Parathyroid adenoma (tissue), 2 donors: Measurements from ENCODE around the gene JPH2.

Source experiments
- H2AFZ ChIP-seq: fragments of 300-600 bp; sonication (generic); one replicate; pipeline ENCODE4 v1.7.0; 2017; ENCODE audit warnings: antibody characterized with exemption, mild to moderate bottlenecking
- H3K27ac ChIP-seq: fragments of 300-600 bp; sonication (generic); one replicate; pipeline ENCODE4 v1.7.0; 2017
- H3K27me3 ChIP-seq: fragments of 300-600 bp; sonication (generic); one replicate; pipeline ENCODE4 v1.7.0; 2017; ENCODE audit warnings: low read length; ENCODE audit not compliant: control insufficient read depth, insufficient read depth
- H3K36me3 ChIP-seq: fragments of 300-600 bp; sonication (generic); one replicate; pipeline ENCODE4 v1.7.0; 2017; ENCODE audit warnings: low read length; ENCODE audit not compliant: control insufficient read depth, insufficient read depth
- H3K4me1 ChIP-seq: fragments of 300-600 bp; sonication (generic); one replicate; pipeline ENCODE4 v1.7.0; 2017; ENCODE audit warnings: control low read depth
- H3K4me2 ChIP-seq: fragments of 300-600 bp; sonication (generic); one replicate; pipeline ENCODE4 v1.7.0; 2017; ENCODE audit warnings: low read length
- H3K4me3 ChIP-seq: fragments of 300-600 bp; sonication (generic); one replicate; pipeline ENCODE4 v1.7.0; 2017; ENCODE audit warnings: low read depth, low read length
- H3K79me2 ChIP-seq: fragments of 300-600 bp; sonication (generic); one replicate; pipeline ENCODE4 v1.7.0; 2017; ENCODE audit warnings: control low read depth
- H3K9ac ChIP-seq: fragments of 300-600 bp; sonication (generic); one replicate; pipeline ENCODE4 v1.7.0; 2017; ENCODE audit warnings: mild to moderate bottlenecking
- H3K9me3 ChIP-seq: fragments of 300-600 bp; sonication (generic); one replicate; pipeline ENCODE4 v1.7.0; 2017; ENCODE audit warnings: low read length; ENCODE audit not compliant: control insufficient read depth
- CTCF ChIP-seq: fragments of 300-600 bp; sonication (generic); IDR thresholded peaks from one replicate; pipeline ENCODE4 v1.7.0; 2017; ENCODE audit warnings: antibody characterized with exemption, mild to moderate bottlenecking
- donor health status: primary hyperparathyroidism.

JPH2 gene

GRCh38 chr20:44208165-44208564 is 21.2 kb upstream of the JPH2 start:
- no peak for TF ChIP-seq CTCF
- H3K4me1 ChIP-seq, result no peaks in the 10 kb centered on the region
- no peaks in the 10 kb centered on the region for H3K36me3 ChIP-seq
- H3K4me2 ChIP-seq, result no peak overlapping the region
- no peak overlapping the region for H2AFZ ChIP-seq
- no peak overlapping the region for H3K9ac ChIP-seq
- H3K79me2 ChIP-seq, result peaks cover 28% of the 10 kb centered on the region
- H3K4me3 ChIP-seq, result no peak overlapping the region
- no peaks in the 10 kb centered on the region for H3K27me3 ChIP-seq
- no peaks in the 10 kb centered on the region for H3K9me3 ChIP-seq
- no peak overlapping the region for H3K27ac ChIP-seq

GRCh38 chr20:44207126-44207723 is 20.2 kb upstream of the JPH2 start:
- H3K27me3 ChIP-seq, result no peaks in the 10 kb centered on the region
- no peak overlapping the region for H3K9ac ChIP-seq
- H3K4me3 ChIP-seq, result no peak overlapping the region
- no peak overlapping the region for H2AFZ ChIP-seq
- H3K9me3 ChIP-seq, result no peaks in the 10 kb centered on the region
- TF ChIP-seq CTCF, result no peak
- H3K79me2 ChIP-seq, result peaks cover 31% of the 10 kb centered on the region
- H3K4me2 ChIP-seq, result no peak overlapping the region
- no peak overlapping the region for H3K27ac ChIP-seq
- no peaks in the 10 kb centered on the region for H3K36me3 ChIP-seq
- H3K4me1 ChIP-seq, result no peaks in the 10 kb centered on the region

GRCh38 chr20:44206132-44206531 is 19.1 kb upstream of the JPH2 start:
- Histone ChIP-seq H2AFZ (no peak overlapping the region), H3K4me3 (no peak overlapping the region), H3K9ac (no peak overlapping the region), H3K27ac (no peak overlapping the region), H3K9me3 (no peaks in the 10 kb centered on the region), H3K79me2 (peaks cover 35% of the 10 kb centered on the region), H3K27me3 (no peaks in the 10 kb centered on the region), H3K36me3 (no peaks in the 10 kb centered on the region), H3K4me2 (no peak overlapping the region), H3K4me1 (no peaks in the 10 kb centered on the region)
- no peak for TF ChIP-seq CTCF

- Histone ChIP-seq H3K4me2 (no peak overlapping the region), H3K36me3 (no peaks in the 10 kb centered on the region)
These were observed 17.8 kb upstream of the JPH2 start for GRCh38 chr20:44204832-44205215.

More at GRCh38 chr20:44204832-44205215, 17.8 kb upstream of the JPH2 start:
- no peak overlapping the region for H3K4me3 ChIP-seq
- H3K79me2 ChIP-seq, result peaks cover 30% of the 10 kb centered on the region
- no peak overlapping the region for H3K9ac ChIP-seq
- no peak overlapping the region for H2AFZ ChIP-seq
- H3K9me3 ChIP-seq, result no peaks in the 10 kb centered on the region
- no peak for TF ChIP-seq CTCF
- H3K4me1 ChIP-seq, result no peaks in the 10 kb centered on the region
- no peak overlapping the region for H3K27ac ChIP-seq
- H3K27me3 ChIP-seq, result no peaks in the 10 kb centered on the region
